Measurements from ENCODE around the gene TTC6.

DNA sequence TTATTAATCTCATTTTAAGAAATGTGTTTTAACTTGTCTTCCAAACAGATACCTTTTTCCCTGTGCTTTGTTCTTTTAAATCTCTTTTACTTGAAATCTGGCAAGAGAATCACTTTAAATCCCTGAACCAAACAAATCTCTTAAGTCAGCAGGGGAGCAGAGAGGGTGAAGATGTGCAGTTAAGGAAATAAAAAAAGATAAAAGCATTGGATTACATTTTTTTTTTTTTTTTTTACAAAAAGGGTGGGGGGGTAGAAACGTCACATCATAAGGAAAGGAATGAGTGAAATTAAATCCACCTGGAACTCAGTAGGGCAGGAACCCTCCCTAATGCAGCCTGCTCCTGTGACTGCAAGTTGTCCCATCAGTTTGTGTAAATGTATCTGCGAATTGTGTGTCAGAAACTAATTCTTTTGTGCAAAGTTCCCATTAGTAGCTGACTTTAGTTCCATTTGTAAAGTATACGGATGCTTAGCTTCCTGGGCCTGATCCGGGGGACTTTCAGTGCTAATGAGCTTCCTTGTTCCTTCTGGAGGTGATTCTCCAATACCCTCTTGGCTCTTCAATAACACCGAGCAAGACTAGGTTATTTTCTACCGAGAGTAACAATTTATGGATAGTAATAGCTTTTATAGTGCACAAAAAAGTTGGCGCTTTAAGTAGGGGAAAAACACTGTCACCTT is 1.5 kb downstream of the TTC6 start:
- TF ChIP-seq, protein P1, sequence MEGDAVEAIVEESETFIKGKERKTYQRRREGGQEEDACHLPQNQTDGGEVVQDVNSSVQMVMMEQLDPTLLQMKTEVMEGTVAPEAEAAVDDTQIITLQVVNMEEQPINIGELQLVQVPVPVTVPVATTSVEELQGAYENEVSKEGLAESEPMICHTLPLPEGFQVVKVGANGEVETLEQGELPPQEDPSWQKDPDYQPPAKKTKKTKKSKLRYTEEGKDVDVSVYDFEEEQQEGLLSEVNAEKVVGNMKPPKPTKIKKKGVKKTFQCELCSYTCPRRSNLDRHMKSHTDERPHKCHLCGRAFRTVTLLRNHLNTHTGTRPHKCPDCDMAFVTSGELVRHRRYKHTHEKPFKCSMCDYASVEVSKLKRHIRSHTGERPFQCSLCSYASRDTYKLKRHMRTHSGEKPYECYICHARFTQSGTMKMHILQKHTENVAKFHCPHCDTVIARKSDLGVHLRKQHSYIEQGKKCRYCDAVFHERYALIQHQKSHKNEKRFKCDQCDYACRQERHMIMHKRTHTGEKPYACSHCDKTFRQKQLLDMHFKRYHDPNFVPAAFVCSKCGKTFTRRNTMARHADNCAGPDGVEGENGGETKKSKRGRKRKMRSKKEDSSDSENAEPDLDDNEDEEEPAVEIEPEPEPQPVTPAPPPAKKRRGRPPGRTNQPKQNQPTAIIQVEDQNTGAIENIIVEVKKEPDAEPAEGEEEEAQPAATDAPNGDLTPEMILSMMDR (IDR thresholded peaks at IDR 0.05; ENCODE audit: insufficient read depth, low read length) = no peak
- TF ChIP-seq GABPA (IDR thresholded peaks at IDR 0.05; ENCODE audit: low read depth) (no peak), SPI1 (IDR thresholded peaks at IDR 0.05; ENCODE audit: borderline replicate concordance, low read depth) (no peak), POLR2AphosphoS5 (IDR thresholded peaks at IDR 0.05; ENCODE audit: low read depth) (no peak)
